ENCODE results near the gene MTARC2.

Gene MTARC2

DNA sequence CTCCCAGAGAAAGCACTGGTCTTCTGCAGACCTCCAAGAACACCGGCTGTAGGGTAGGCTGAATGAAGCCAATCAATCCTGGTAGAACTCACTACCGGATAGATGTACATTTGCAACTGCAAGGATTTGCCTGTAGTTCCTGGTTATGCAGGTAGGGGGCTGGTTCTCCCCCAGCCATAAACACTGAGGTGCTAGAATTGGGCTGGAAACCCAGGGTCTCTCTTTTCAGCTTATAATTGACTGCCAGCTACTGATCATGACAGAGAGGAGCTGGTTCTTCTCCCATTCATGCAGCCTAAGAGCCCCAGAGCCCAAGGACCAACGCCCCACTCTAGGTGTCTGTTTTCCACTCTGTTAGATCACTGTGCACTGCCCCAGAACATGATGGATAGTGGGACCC is 21.5 kb upstream of the MTARC2 start:
- no peak for DNase-seq (ENCODE audit: low read depth in 1 of 2, low spot score in 1 of 2)
- TF ChIP-seq SPI1 (IDR thresholded peaks at IDR 0.05; ENCODE audit: borderline replicate concordance, low read depth) (no peak), GABPA (IDR thresholded peaks at IDR 0.05; ENCODE audit: low read depth) (no peak), POLR2AphosphoS5 (IDR thresholded peaks at IDR 0.05; ENCODE audit: low read depth) (no peak)
- TF ChIP-seq, protein P1, sequence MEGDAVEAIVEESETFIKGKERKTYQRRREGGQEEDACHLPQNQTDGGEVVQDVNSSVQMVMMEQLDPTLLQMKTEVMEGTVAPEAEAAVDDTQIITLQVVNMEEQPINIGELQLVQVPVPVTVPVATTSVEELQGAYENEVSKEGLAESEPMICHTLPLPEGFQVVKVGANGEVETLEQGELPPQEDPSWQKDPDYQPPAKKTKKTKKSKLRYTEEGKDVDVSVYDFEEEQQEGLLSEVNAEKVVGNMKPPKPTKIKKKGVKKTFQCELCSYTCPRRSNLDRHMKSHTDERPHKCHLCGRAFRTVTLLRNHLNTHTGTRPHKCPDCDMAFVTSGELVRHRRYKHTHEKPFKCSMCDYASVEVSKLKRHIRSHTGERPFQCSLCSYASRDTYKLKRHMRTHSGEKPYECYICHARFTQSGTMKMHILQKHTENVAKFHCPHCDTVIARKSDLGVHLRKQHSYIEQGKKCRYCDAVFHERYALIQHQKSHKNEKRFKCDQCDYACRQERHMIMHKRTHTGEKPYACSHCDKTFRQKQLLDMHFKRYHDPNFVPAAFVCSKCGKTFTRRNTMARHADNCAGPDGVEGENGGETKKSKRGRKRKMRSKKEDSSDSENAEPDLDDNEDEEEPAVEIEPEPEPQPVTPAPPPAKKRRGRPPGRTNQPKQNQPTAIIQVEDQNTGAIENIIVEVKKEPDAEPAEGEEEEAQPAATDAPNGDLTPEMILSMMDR (IDR thresholded peaks at IDR 0.05; ENCODE audit: insufficient read depth, low read length) = no peak
- TF ChIP-seq, protein P2, sequence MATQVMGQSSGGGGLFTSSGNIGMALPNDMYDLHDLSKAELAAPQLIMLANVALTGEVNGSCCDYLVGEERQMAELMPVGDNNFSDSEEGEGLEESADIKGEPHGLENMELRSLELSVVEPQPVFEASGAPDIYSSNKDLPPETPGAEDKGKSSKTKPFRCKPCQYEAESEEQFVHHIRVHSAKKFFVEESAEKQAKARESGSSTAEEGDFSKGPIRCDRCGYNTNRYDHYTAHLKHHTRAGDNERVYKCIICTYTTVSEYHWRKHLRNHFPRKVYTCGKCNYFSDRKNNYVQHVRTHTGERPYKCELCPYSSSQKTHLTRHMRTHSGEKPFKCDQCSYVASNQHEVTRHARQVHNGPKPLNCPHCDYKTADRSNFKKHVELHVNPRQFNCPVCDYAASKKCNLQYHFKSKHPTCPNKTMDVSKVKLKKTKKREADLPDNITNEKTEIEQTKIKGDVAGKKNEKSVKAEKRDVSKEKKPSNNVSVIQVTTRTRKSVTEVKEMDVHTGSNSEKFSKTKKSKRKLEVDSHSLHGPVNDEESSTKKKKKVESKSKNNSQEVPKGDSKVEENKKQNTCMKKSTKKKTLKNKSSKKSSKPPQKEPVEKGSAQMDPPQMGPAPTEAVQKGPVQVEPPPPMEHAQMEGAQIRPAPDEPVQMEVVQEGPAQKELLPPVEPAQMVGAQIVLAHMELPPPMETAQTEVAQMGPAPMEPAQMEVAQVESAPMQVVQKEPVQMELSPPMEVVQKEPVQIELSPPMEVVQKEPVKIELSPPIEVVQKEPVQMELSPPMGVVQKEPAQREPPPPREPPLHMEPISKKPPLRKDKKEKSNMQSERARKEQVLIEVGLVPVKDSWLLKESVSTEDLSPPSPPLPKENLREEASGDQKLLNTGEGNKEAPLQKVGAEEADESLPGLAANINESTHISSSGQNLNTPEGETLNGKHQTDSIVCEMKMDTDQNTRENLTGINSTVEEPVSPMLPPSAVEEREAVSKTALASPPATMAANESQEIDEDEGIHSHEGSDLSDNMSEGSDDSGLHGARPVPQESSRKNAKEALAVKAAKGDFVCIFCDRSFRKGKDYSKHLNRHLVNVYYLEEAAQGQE (IDR thresholded peaks at IDR 0.05; ENCODE audit: insufficient replicate concordance, low read depth) = no peak
- no peak overlapping the region for H3K4me3 ChIP-seq (replicated peaks; ENCODE audit: insufficient read depth, low read length)

DNA sequence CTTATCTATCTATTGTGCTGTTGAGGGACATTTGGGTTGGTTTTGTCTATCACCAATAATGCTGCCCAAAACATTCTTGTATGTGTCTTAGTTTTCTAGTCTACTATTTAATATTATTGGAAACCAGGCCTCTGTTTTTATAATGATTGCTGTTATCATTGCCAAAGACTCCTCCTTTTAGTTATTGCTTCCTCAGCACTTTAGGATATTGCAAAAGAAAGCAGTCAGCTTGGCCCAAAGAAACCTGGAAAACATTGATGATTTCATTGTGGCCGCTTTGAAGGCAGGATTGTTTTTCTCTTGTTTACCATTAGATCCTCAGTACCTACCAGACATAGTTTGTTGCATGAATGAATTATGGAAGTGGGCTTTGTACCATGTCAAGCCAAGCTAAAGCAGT is 20.6 kb upstream of the MTARC2 start:
- TF ChIP-seq, protein P2 (IDR thresholded peaks at IDR 0.05; ENCODE audit: insufficient replicate concordance, low read depth) = no peak
- TF ChIP-seq, protein P1 (IDR thresholded peaks at IDR 0.05; ENCODE audit: insufficient read depth, low read length) = no peak
- no peak for TF ChIP-seq GABPA (IDR thresholded peaks at IDR 0.05; ENCODE audit: low read depth)
- TF ChIP-seq POLR2AphosphoS5 (IDR thresholded peaks at IDR 0.05; ENCODE audit: low read depth) = no peak
- TF ChIP-seq SPI1 (IDR thresholded peaks at IDR 0.05; ENCODE audit: borderline replicate concordance, low read depth) = no peak
- no peak for DNase-seq (ENCODE audit: low read depth in 1 of 2, low spot score in 1 of 2)
- H3K27ac ChIP-seq (replicated peaks) = no peak overlapping the region
- no peak overlapping the region for H3K4me3 ChIP-seq (replicated peaks; ENCODE audit: insufficient read depth, low read length)
- H3K27me3 ChIP-seq (ENCODE audit: insufficient read depth, poor library complexity, severe bottlenecking) = no peaks in the 10 kb centered on the region

More for the DNA sequence above, 21.5 kb upstream of the MTARC2 start:
- H3K27me3 ChIP-seq (ENCODE audit: insufficient read depth, poor library complexity, severe bottlenecking) = no peaks in the 10 kb centered on the region
- H3K27ac ChIP-seq (replicated peaks) = no peak overlapping the region

DNA sequence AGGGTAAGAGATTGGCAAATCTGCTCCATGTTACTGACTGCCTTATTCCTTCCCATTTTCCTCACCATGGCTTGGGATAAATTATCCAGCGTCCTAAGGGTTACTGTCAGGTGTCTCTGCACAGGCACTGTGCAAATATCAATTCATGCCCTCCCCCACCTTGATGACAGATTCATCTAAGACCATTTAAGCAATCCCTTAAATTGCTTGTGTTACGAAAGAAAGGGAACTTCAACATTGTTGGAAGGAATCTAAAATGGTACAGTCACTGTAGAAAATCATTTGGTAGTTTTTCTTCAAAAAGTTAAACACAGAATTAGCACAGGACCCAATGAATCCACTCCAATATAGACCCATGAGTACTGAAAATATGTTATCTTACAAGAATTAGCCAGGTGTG is 17.6 kb upstream of the MTARC2 start:
- TF ChIP-seq SPI1 (IDR thresholded peaks at IDR 0.05; ENCODE audit: borderline replicate concordance, low read depth) = no peak
- no peak for TF ChIP-seq GABPA (IDR thresholded peaks at IDR 0.05; ENCODE audit: low read depth)
- TF ChIP-seq, protein P1 (IDR thresholded peaks at IDR 0.05; ENCODE audit: insufficient read depth, low read length) = no peak
- TF ChIP-seq POLR2AphosphoS5 (IDR thresholded peaks at IDR 0.05; ENCODE audit: low read depth) = no peak
- TF ChIP-seq, protein P2 (IDR thresholded peaks at IDR 0.05; ENCODE audit: insufficient replicate concordance, low read depth) = no peak
- no peak for DNase-seq (ENCODE audit: low read depth in 1 of 2, low spot score in 1 of 2)
- no peaks in the 10 kb centered on the region for H3K27me3 ChIP-seq (ENCODE audit: insufficient read depth, poor library complexity, severe bottlenecking)
- no peak overlapping the region for H3K4me3 ChIP-seq (replicated peaks; ENCODE audit: insufficient read depth, low read length)
- H3K27ac ChIP-seq (replicated peaks) = no peak overlapping the region

Measured in HL-60 (cell line).